ENCODE results near the gene TMPRSS13. TPM values are rescaled to one million over a fixed set of nuclear protein-coding genes. Genes with fewer than 3 reads are reported as not detected.

The TMPRSS13 gene
- polyA plus RNA-seq, 1 experiment = not detected

GRCh38 chr11:117921456-117921855 lies 7.7 kb downstream of the TMPRSS13 start:
- Histone ChIP-seq H3K9me3 (ENCODE audit: control insufficient read depth, insufficient read depth, low read length) (no peaks in the 10 kb centered on the region), H3K27ac (ENCODE audit: low read depth, low read length) (no peak overlapping the region), H3K27me3 (ENCODE audit: control insufficient read depth, insufficient read depth, low read length) (peaks cover 4% of the 10 kb centered on the region), H3K4me3 (ENCODE audit: low read depth, low read length) (no peak overlapping the region)
- no peak for DNase-seq (ENCODE audit: low read depth, low spot score)
- TF ChIP-seq, protein P1, sequence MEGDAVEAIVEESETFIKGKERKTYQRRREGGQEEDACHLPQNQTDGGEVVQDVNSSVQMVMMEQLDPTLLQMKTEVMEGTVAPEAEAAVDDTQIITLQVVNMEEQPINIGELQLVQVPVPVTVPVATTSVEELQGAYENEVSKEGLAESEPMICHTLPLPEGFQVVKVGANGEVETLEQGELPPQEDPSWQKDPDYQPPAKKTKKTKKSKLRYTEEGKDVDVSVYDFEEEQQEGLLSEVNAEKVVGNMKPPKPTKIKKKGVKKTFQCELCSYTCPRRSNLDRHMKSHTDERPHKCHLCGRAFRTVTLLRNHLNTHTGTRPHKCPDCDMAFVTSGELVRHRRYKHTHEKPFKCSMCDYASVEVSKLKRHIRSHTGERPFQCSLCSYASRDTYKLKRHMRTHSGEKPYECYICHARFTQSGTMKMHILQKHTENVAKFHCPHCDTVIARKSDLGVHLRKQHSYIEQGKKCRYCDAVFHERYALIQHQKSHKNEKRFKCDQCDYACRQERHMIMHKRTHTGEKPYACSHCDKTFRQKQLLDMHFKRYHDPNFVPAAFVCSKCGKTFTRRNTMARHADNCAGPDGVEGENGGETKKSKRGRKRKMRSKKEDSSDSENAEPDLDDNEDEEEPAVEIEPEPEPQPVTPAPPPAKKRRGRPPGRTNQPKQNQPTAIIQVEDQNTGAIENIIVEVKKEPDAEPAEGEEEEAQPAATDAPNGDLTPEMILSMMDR (IDR thresholded peaks at IDR 0.05; ENCODE audit: low read depth, low read length) = no peak
- ChIA-PET CTCF (no interaction called here), POLR2A (no interaction called here)

DNA sequence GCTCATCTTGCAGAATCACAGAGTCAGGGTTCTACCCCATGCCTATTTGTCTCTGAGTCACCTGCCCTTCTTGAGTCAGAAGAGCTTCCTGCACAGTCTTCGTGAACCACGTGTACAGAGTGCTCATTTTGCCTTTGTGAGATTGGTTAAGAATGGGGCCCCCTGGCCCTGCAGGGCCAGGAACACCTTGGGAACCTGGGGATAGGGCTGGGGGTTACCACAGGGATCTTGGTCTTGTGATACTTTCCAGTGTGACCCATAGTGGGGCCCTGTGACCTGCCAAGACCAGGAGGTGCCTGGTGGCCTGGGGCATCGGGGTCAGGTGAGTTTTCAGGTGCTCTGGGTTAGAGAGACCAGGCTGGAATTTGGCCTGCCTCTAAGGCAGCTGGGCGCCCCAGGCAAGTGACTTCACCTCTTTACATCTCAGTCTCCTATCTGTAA lies 9.4 kb downstream of the TMPRSS13 start:
- Histone ChIP-seq H3K9me3 (ENCODE audit: control insufficient read depth, insufficient read depth, low read length) (no peaks in the 10 kb centered on the region), H3K27ac (ENCODE audit: low read depth, low read length) (no peak overlapping the region), H3K27me3 (ENCODE audit: control insufficient read depth, insufficient read depth, low read length) (peaks cover 16% of the 10 kb centered on the region), H3K4me3 (ENCODE audit: low read depth, low read length) (no peak overlapping the region)
- ChIA-PET POLR2A (no interaction called here), CTCF (interaction anchor here (1.5 kb wide), 1 partner anchor 102 kb away, joined by 5 read pairs; no protein-coding TSS in a partner anchor)
- TF ChIP-seq, protein P1 (IDR thresholded peaks at IDR 0.05; ENCODE audit: low read depth, low read length) = no peak
- DNase-seq (ENCODE audit: low read depth, low spot score) = no peak

DNA sequence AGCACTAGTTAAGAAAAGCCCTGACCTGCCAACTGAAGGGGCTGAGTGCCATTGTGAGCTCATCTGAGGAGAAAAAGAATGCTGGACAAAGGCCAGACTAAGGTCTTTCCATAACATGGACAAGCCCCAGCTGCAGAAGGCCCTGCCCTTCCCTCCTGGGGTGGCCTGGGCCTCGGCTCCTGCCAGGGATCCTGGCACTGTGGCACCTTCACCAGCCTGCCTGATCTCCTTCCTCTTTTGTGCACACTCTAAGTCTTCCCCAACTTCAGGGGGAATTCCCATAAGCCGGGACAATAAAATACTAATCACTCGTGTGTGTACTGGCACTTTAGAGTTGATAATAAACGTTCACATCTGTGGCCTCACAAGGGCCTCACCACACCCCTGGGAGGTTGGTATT lies 9.9 kb downstream of the TMPRSS13 start:
- TF ChIP-seq, protein P1 (IDR thresholded peaks at IDR 0.05; ENCODE audit: low read depth, low read length) = no peak
- POLR2A ChIA-PET = no interaction called here
- no peak for DNase-seq (ENCODE audit: low read depth, low spot score)
- H3K27me3 ChIP-seq (ENCODE audit: control insufficient read depth, insufficient read depth, low read length) = peaks cover 16% of the 10 kb centered on the region
- H3K9me3 ChIP-seq (ENCODE audit: control insufficient read depth, insufficient read depth, low read length) = no peaks in the 10 kb centered on the region
- CTCF ChIA-PET = interaction anchor here (0.6 to 2.0 kb wide), 3 partner anchors 27 to 102 kb away, joined by 3 to 5 read pairs (median 5); no protein-coding TSS in a partner anchor
- H3K4me3 ChIP-seq (ENCODE audit: low read depth, low read length) = no peak overlapping the region
- H3K27ac ChIP-seq (ENCODE audit: low read depth, low read length) = no peak overlapping the region

- ChIA-PET CTCF (interaction anchor here (0.6 to 2.0 kb wide), 3 partner anchors 28 to 101 kb away, joined by 3 to 5 read pairs (median 5); no protein-coding TSS in a partner anchor), POLR2A (no interaction called here)
- no peaks in the 10 kb centered on the region for H3K9me3 ChIP-seq (ENCODE audit: control insufficient read depth, insufficient read depth, low read length)
- H3K27ac ChIP-seq (ENCODE audit: low read depth, low read length) = no peak overlapping the region
- TF ChIP-seq, protein P1 (IDR thresholded peaks at IDR 0.05; ENCODE audit: low read depth, low read length) = no peak
- DNase-seq (ENCODE audit: low read depth, low spot score) = no peak
- peaks cover 19% of the 10 kb centered on the region for H3K27me3 ChIP-seq (ENCODE audit: control insufficient read depth, insufficient read depth, low read length)
- H3K4me3 ChIP-seq (ENCODE audit: low read depth, low read length) = no peak overlapping the region
These were observed 10.6 kb downstream of the TMPRSS13 start for GRCh38 chr11:117918366-117919255.

DNA sequence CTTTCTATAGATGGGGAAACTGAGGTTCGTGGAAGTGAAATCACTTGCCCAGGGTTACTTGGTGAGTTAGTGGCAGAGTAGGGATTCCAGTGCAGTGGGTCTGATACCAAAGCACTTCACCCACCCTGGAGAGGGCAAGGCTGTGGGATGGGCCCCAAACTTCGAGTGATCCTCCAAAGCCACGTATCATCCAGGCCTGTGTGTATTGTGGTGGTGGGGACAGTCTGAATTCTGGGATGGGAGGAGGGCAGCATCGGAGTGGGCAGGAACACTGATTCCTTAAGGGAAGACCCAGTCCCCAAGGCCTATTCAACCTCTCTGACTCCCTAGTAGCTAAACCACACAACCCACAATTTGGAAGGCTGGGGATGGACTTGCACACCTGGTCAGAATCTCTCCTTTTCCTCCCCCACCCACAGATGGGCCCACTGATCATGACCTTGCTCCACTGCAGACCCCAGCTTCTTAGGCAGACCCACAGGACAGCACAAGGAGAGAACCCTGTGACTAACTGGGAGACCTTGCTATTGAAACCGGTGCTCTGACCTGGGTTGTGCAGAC lies 11.5 kb downstream of the TMPRSS13 start:
- TF ChIP-seq, protein P1 (IDR thresholded peaks at IDR 0.05; ENCODE audit: low read depth, low read length) = no peak
- CTCF ChIA-PET = interaction anchor here (2.0 kb wide), 1 partner anchor 29 kb away, joined by 5 read pairs; no protein-coding TSS in a partner anchor
- POLR2A ChIA-PET = no interaction called here
- no peak overlapping the region for H3K4me3 ChIP-seq (ENCODE audit: low read depth, low read length)
- H3K27ac ChIP-seq (ENCODE audit: low read depth, low read length) = no peak overlapping the region
- H3K27me3 ChIP-seq (ENCODE audit: control insufficient read depth, insufficient read depth, low read length) = peaks cover 22% of the 10 kb centered on the region
- H3K9me3 ChIP-seq (ENCODE audit: control insufficient read depth, insufficient read depth, low read length) = no peaks in the 10 kb centered on the region
- no peak for DNase-seq (ENCODE audit: low read depth, low spot score)

All from AG04450 (cell line).